ENCODE measurements around the gene AKT2. TPM values are rescaled to one million over a fixed set of nuclear protein-coding genes. Genes with fewer than 3 reads are reported as not detected.

Gene AKT2
- total RNA-seq, 4 donors from 2014 or later: 63.2 to 266 (median 138) TPM

DNA sequence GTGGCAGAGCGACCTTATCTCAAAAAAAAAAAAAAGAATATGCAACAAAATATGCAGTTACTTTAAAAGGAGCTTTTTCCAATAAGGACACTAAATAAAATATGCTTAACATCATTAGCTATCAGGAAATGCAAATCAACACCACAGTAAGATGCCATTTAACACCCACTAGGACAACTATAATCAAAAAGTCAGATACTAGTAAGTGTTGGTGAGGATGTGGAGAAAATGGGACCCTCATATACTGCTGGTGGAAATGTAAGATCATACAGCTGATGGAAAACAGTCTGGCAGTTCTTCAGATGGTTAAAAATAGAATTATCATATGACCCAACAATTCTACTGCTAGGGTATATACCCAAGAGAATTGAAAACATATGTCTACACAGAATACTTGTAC is 24.5 kb upstream of the AKT2 start:
- intact Hi-C loops (cut with DNase I; ENCODE audit: low total_unique reads): no loop called here
- WGBS, 2 donors (ENCODE audit: low coverage in 1 of 2): 85 to 100% methylated on average over 1 of the region's 1 CpG
- H3K36me3 ChIP-seq: no peaks in the 10 kb centered on the region
- H3K9me3 ChIP-seq: no peaks in the 10 kb centered on the region
- no peak overlapping the region for H3K4me3 ChIP-seq
- no peak for DNase-seq
- no peaks in the 10 kb centered on the region for H3K4me1 ChIP-seq
- no peaks in the 10 kb centered on the region for H3K27me3 ChIP-seq
- H3K27ac ChIP-seq: no peak overlapping the region
- TF ChIP-seq CTCF (IDR thresholded peaks at IDR 0.05) (no peak), POLR2A (IDR thresholded peaks at IDR 0.05) (no peak), POLR2AphosphoS5 (IDR thresholded peaks at IDR 0.05) (no peak), EP300 (IDR thresholded peaks at IDR 0.05; ENCODE audit: low read depth) (no peak)
- in situ Hi-C loops (cut with MboI; ENCODE audit: low pct_ligation_motif_present in 1 of 4, low pct_unique_long_range_greater_than_20kb in 1 of 4, low sequenced_read_pairs in 3 of 4): loop anchor here in 1 of 4 donors (25.0 kb wide), 1 partner anchor 278 kb away; the partner anchor contains the start of gene SHKBP1

DNA sequence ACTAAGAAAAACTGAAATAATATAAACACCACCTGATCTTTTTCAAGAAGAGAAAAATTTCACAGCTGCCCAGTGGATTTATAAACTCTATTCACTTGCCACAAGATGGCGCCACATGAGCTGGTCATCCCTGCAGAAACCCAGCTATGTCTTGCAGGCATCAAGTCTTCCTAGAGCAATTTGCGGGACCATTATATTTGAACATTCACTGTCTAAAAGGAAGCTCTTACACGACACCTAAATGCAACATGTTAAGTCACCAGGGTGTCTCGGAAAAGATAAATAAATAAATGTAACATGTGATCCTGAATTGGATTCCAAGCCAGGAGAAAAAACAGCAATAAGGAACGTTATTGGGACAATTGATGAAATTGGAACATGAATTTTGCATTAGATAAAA is 20.3 kb upstream of the AKT2 start:
- Histone ChIP-seq H3K4me1 (no peaks in the 10 kb centered on the region), H3K27ac (no peak overlapping the region), H3K27me3 (no peaks in the 10 kb centered on the region), H3K9me3 (no peaks in the 10 kb centered on the region), H3K4me3 (no peak overlapping the region), H3K36me3 (no peaks in the 10 kb centered on the region)
- no peak for TF ChIP-seq POLR2AphosphoS5 (IDR thresholded peaks at IDR 0.05)
- TF ChIP-seq EP300 (IDR thresholded peaks at IDR 0.05; ENCODE audit: low read depth): no peak
- TF ChIP-seq POLR2A (IDR thresholded peaks at IDR 0.05): no peak
- TF ChIP-seq CTCF (IDR thresholded peaks at IDR 0.05): peak; percentile 57 to 76 (median 69)
- in situ Hi-C loops (cut with MboI; ENCODE audit: low pct_ligation_motif_present in 1 of 4, low pct_unique_long_range_greater_than_20kb in 1 of 4, low sequenced_read_pairs in 3 of 4) (loop anchor here in 1 of 4 donors (25.0 kb wide), 1 partner anchor 282 kb away; the partner anchor contains the start of gene SHKBP1), intact Hi-C loops (cut with DNase I; ENCODE audit: low total_unique reads) (no loop called here)
- peak; percentile 82 for DNase-seq
- 7 to 11% methylated on average over 4 to 5 of the region's 5 CpGs for WGBS, 2 donors (ENCODE audit: low coverage in 1 of 2)

- WGBS, 2 donors (ENCODE audit: low coverage in 1 of 2): 69 to 84% methylated on average over 2 to 4 of the region's 4 CpGs
- Histone ChIP-seq H3K27ac (no peak overlapping the region), H3K4me3 (no peak overlapping the region), H3K27me3 (no peaks in the 10 kb centered on the region), H3K36me3 (no peaks in the 10 kb centered on the region), H3K4me1 (no peaks in the 10 kb centered on the region), H3K9me3 (no peaks in the 10 kb centered on the region)
- no peak for DNase-seq
- TF ChIP-seq EP300 (IDR thresholded peaks at IDR 0.05; ENCODE audit: low read depth): no peak
- TF ChIP-seq CTCF (IDR thresholded peaks at IDR 0.05): no peak
- TF ChIP-seq POLR2AphosphoS5 (IDR thresholded peaks at IDR 0.05): no peak
- no peak for TF ChIP-seq POLR2A (IDR thresholded peaks at IDR 0.05)
- in situ Hi-C loops (cut with MboI; ENCODE audit: low pct_ligation_motif_present in 1 of 4, low pct_unique_long_range_greater_than_20kb in 1 of 4, low sequenced_read_pairs in 3 of 4): loop anchor here in 1 of 4 donors (25.0 kb wide), 1 partner anchor 283 kb away; the partner anchor contains the start of gene SHKBP1
- intact Hi-C loops (cut with DNase I; ENCODE audit: low total_unique reads): no loop called here
Measured at GRCh38 chr19:40304306-40304705, 19.2 kb upstream of the AKT2 start.

- no peak overlapping the region for H3K4me3 ChIP-seq
- no peak for DNase-seq
- TF ChIP-seq POLR2AphosphoS5 (IDR thresholded peaks at IDR 0.05) (no peak), CTCF (IDR thresholded peaks at IDR 0.05) (no peak), EP300 (IDR thresholded peaks at IDR 0.05; ENCODE audit: low read depth) (no peak), POLR2A (IDR thresholded peaks at IDR 0.05) (no peak)
- no peaks in the 10 kb centered on the region for H3K36me3 ChIP-seq
- H3K27ac ChIP-seq: no peak overlapping the region
- no peaks in the 10 kb centered on the region for H3K27me3 ChIP-seq
- intact Hi-C loops (cut with DNase I; ENCODE audit: low total_unique reads): no loop called here
- WGBS, 2 donors (ENCODE audit: low coverage in 1 of 2): 86% methylated on average over 2 of the region's 2 CpGs; no CpG with 5 or more reads in 1 of the 2 donors
- in situ Hi-C loops (cut with MboI; ENCODE audit: low pct_ligation_motif_present in 1 of 4, low pct_unique_long_range_greater_than_20kb in 1 of 4, low sequenced_read_pairs in 3 of 4): loop anchor here in 1 of 4 donors (25.0 kb wide), 1 partner anchor 284 kb away; the partner anchor contains the start of gene SHKBP1
- H3K4me1 ChIP-seq: no peaks in the 10 kb centered on the region
- no peaks in the 10 kb centered on the region for H3K9me3 ChIP-seq
Measured at GRCh38 chr19:40303765-40304164, 18.6 kb upstream of the AKT2 start.

Data from transverse colon (tissue), 4 donors.